GM12875 (cell line): ENCODE measurements around the gene SMOC1.

ENCODE experiments used
- H3K4me3 ChIP-seq: one replicate; pipeline ENCODE4 v1.5.1; 2011; ENCODE audit warnings: low read depth, low read length, control low read depth
- TF ChIP-seq, protein P1 (sequence below): IDR thresholded peaks from 2 replicates; pipeline ENCODE4 v1.5.1; 2011; ENCODE audit warnings: low read depth, mild to moderate bottlenecking, control low read depth, inconsistent platforms, low read length, moderate library complexity, borderline replicate concordance; ENCODE audit not compliant: insufficient read depth

Gene SMOC1

GRCh38 chr14:70077005-70077404 lies 197.8 kb downstream of the SMOC1 start:
- H3K4me3 ChIP-seq = no peak overlapping the region
- TF ChIP-seq, protein P1, sequence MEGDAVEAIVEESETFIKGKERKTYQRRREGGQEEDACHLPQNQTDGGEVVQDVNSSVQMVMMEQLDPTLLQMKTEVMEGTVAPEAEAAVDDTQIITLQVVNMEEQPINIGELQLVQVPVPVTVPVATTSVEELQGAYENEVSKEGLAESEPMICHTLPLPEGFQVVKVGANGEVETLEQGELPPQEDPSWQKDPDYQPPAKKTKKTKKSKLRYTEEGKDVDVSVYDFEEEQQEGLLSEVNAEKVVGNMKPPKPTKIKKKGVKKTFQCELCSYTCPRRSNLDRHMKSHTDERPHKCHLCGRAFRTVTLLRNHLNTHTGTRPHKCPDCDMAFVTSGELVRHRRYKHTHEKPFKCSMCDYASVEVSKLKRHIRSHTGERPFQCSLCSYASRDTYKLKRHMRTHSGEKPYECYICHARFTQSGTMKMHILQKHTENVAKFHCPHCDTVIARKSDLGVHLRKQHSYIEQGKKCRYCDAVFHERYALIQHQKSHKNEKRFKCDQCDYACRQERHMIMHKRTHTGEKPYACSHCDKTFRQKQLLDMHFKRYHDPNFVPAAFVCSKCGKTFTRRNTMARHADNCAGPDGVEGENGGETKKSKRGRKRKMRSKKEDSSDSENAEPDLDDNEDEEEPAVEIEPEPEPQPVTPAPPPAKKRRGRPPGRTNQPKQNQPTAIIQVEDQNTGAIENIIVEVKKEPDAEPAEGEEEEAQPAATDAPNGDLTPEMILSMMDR = no peak

DNA sequence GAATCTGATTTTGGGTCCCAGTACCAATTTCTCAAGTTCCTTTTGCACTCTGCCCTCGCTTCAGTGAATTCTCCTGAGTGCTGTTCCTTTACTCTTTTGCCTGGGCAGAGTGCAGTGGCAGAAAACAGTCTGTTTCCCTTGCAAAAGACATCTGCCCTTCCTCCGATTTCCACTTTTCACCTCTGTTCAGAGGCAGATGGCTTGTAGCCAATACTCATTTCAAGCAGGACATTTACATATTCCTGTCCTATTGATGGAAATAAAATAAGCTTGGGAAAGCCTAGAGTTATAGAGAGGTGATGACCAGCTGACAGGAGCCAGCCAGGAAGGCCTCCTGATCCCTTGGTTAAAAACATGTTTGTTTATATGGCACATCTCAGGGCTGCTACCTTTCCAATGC lies 198.5 kb downstream of the SMOC1 start:
- no peak overlapping the region for H3K4me3 ChIP-seq
- TF ChIP-seq, protein P1 = no peak

DNA sequence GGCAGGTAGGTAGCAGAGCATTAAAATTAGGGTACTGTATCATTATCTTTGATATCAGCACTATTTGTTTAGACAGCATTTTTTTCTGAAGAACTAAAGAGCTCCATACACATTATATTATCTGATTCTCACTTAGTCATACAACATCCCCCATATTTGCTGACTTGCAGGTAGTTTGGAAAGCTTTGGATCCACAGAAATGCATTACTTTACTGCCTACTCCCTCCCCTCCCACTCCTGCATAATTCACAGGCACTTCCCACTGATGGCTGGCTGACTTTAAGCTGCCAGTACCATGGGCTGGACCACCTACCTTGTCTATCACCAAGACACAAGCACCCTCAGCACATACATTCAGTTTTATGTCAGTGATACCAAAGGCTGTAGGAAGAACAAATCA lies 199.1 kb downstream of the SMOC1 start:
- TF ChIP-seq, protein P1 = no peak
- H3K4me3 ChIP-seq = no peak overlapping the region

DNA sequence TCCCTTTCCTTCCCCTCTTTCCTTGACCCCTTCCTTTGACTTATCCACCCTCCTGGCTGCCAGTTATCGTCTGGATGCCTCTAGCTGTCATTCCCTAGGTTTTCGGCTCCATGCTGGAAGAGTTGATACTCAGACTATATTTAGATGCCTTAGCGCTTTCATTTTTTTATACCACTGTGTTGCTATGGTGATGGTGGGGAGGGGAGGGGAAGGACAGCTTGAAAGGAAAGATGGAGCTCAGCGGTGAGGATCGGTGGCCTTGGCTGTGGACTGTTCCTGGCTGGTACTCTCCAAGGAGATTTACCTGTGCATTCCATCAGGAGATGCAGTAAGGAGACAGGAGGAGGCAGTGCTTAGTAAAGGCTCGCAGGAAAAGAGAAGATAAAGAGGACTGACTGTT lies 200.9 kb downstream of the SMOC1 start:
- TF ChIP-seq, protein P1 = no peak
- H3K4me3 ChIP-seq = no peak overlapping the region
